Lung (tissue), 12 donors: ENCODE measurements around the gene SGTA. TPM values are rescaled to one million over a fixed set of nuclear protein-coding genes. Genes with fewer than 3 reads are reported as not detected.

Source experiments
- ATAC-seq: fragments of 200-7000 bp; cut with Tn5 transposase; one replicate; pipeline ENCODE4 v1.9.1; 2020; ENCODE audit warnings: moderate number of reproducible peaks; ENCODE audit not compliant: insufficient read depth, low FRiP score
- DNase-seq, 3 donors: peaks; one replicate each; pipeline ENCODE4 v3.0.0-alpha.2; 2013 to 2017
- H3K27ac ChIP-seq, 2 donors: one replicate each; pipeline ENCODE4 v1.5.1; 2013; ENCODE audit warnings: mild to moderate bottlenecking in 2 of 2, moderate library complexity in 2 of 2, control low read depth in 1 of 2, inconsistent platforms in 1 of 2, low read depth in 1 of 2, low read length in 1 of 2
- H3K27me3 ChIP-seq, 3 donors: one replicate each; pipeline ENCODE4 v1.5.1; 2013; ENCODE audit warnings: low read length in 2 of 3; ENCODE audit not compliant: control insufficient read depth in 3 of 3, insufficient read depth in 3 of 3
- H3K36me3 ChIP-seq, 4 donors: one replicate each; pipeline ENCODE4 v1.5.1; 2013; ENCODE audit warnings: low read length in 4 of 4, mild to moderate bottlenecking in 1 of 4, moderate library complexity in 1 of 4; ENCODE audit not compliant: control insufficient read depth in 4 of 4, insufficient read depth in 4 of 4
- H3K4me1 ChIP-seq, 5 donors: one replicate each; pipeline ENCODE4 v1.5.1; 2013; ENCODE audit warnings: low read length in 5 of 5, mild to moderate bottlenecking in 2 of 5, moderate library complexity in 1 of 5; ENCODE audit not compliant: control insufficient read depth in 5 of 5, insufficient read depth in 5 of 5
- H3K4me3 ChIP-seq: one replicate; pipeline ENCODE4 v1.5.1; 2013; ENCODE audit warnings: mild to moderate bottlenecking, control low read depth, moderate library complexity
- H3K9ac ChIP-seq, 2 donors: one replicate each; pipeline ENCODE4 v1.5.1; 2013; ENCODE audit warnings: low read length in 2 of 2, control low read depth in 1 of 2; ENCODE audit not compliant: insufficient read depth in 1 of 2
- H3K9me3 ChIP-seq, 4 donors: one replicate each; pipeline ENCODE4 v1.5.1; 2013; ENCODE audit warnings: low read length in 3 of 4, mild to moderate bottlenecking in 1 of 4, moderate library complexity in 1 of 4; ENCODE audit not compliant: control insufficient read depth in 4 of 4, insufficient read depth in 3 of 4
- WGBS, 2 donors: extraction: QIAGEN DNeasy Blood & Tissue Kit; methylation state at CpG; one replicate each; pipeline ENCODE4 v1.1.7; 2013; 5-methylcytosine and 5-hydroxymethylcytosine counted together
- polyA plus RNA-seq, 2 donors: library from polyadenylated mRNA; stranded (reverse); fragments of 200-250 nt; gene quantifications; one replicate each; pipeline ENCODE4 v1.2.1, GENCODE V29; 2013
- total RNA-seq, 2 donors: library from RNA; depleted of rRNA in 1 of 2; stranded (reverse); fragments of >200 nt in 1 of 2; gene quantifications; one replicate each; pipeline ENCODE4 v1.2.1, GENCODE V29; 2014 to 2021
- TF ChIP-seq, protein P1 (sequence below): IDR thresholded peaks from 2 replicates; pipeline ENCODE4 v1.5.1; 2012; ENCODE audit warnings: mild to moderate bottlenecking; ENCODE audit errors: control extremely low read depth, extremely low read depth
- donor health status: control.
- donor health status: control.
- donor health status: Bipolar disorder and iron deficiency.
- donor health status: healthy.
- donor health status: DM: yes; HTN: yes; CAD: no.

The SGTA gene
- total and polyA plus RNA-seq, 4 donors = 33.3 to 64.7 (median 51.9) TPM

- no peak overlapping the region for H3K9ac ChIP-seq
- TF ChIP-seq, protein P1, sequence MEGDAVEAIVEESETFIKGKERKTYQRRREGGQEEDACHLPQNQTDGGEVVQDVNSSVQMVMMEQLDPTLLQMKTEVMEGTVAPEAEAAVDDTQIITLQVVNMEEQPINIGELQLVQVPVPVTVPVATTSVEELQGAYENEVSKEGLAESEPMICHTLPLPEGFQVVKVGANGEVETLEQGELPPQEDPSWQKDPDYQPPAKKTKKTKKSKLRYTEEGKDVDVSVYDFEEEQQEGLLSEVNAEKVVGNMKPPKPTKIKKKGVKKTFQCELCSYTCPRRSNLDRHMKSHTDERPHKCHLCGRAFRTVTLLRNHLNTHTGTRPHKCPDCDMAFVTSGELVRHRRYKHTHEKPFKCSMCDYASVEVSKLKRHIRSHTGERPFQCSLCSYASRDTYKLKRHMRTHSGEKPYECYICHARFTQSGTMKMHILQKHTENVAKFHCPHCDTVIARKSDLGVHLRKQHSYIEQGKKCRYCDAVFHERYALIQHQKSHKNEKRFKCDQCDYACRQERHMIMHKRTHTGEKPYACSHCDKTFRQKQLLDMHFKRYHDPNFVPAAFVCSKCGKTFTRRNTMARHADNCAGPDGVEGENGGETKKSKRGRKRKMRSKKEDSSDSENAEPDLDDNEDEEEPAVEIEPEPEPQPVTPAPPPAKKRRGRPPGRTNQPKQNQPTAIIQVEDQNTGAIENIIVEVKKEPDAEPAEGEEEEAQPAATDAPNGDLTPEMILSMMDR = no peak
- peaks cover 0 to 3% (median 0%) of the 10 kb centered on the region in 3 donors for H3K27me3 ChIP-seq
- ATAC-seq (no peak), DNase-seq (no peak)
- H3K9me3 ChIP-seq = peaks cover 0 to 5% (median 0%) of the 10 kb centered on the region in 4 donors
- no peak overlapping the region for H3K4me3 ChIP-seq
- H3K27ac ChIP-seq = no peak overlapping the region
- 94 to 97% methylated on average over 42 to 43 of the region's 43 CpGs for WGBS, 2 donors
- peaks cover 8 to 42% (median 11%) of the 10 kb centered on the region in 4 donors for H3K36me3 ChIP-seq
- H3K4me1 ChIP-seq = no peaks in the 10 kb centered on the region
Measured at GRCh38 chr19:2754659-2755447, 28.2 kb downstream of the SGTA start.

GRCh38 chr19:2751438-2751830 is 31.6 kb downstream of the SGTA start:
- H3K36me3 ChIP-seq = peaks cover 2 to 23% (median 8%) of the 10 kb centered on the region in 4 donors
- no peak for DNase-seq
- H3K27ac ChIP-seq = no peak overlapping the region
- H3K27me3 ChIP-seq = peaks cover 0 to 3% (median 0%) of the 10 kb centered on the region in 3 donors
- peaks cover 0 to 5% (median 0%) of the 10 kb centered on the region in 4 donors for H3K9me3 ChIP-seq
- no peaks in the 10 kb centered on the region for H3K4me1 ChIP-seq
- no peak overlapping the region for H3K4me3 ChIP-seq
- TF ChIP-seq, protein P1 = no peak
- H3K9ac ChIP-seq = no peak overlapping the region
- no peak for ATAC-seq
- 86 to 89% methylated on average over 21 of the region's 21 CpGs for WGBS, 2 donors

GRCh38 chr19:2750808-2751437 is 32.1 kb downstream of the SGTA start:
- Histone ChIP-seq H3K4me3 (no peak overlapping the region), H3K27ac (no peak overlapping the region), H3K27me3 (peaks cover 0 to 3% (median 0%) of the 10 kb centered on the region in 3 donors), H3K36me3 (peaks cover 2 to 21% (median 8%) of the 10 kb centered on the region in 4 donors), H3K9me3 (peaks cover 0 to 5% (median 0%) of the 10 kb centered on the region in 4 donors), H3K9ac (no peak overlapping the region), H3K4me1 (no peaks in the 10 kb centered on the region)
- 56 to 67% methylated on average over 17 of the region's 17 CpGs for WGBS, 2 donors
- DNase-seq (no peak), ATAC-seq (no peak)
- TF ChIP-seq, protein P1 = no peak
